PC-3 (cell line): ENCODE data around the gene SPTLC2.

Source experiments
- EZH2 ChIP-seq: fragments of 300-600 bp; sonication (generic); IDR thresholded peaks from one replicate; pipeline ENCODE4 v1.6.1; 2017; ENCODE audit warnings: antibody characterized with exemption, mild to moderate bottlenecking, low read length; ENCODE audit not compliant: unreplicated experiment
- EZH2phosphoT487 ChIP-seq: fragments of 300-600 bp; sonication (generic); IDR thresholded peaks from 2 replicates; pipeline ENCODE4 v1.6.1; 2018; ENCODE audit warnings: mild to moderate bottlenecking, antibody characterized with exemption, low read length, borderline replicate concordance
- TF ChIP-seq, protein P1 (sequence below): fragments of 300-600 bp; sonication (generic); conservative IDR thresholded peaks from 2 replicates; pipeline ENCODE4 v1.5.1; 2017; ENCODE audit warnings: antibody characterized with exemption, low read depth, mild to moderate bottlenecking, low read length

GRCh38 chr14:77557391-77557790 is 59.0 kb downstream of the SPTLC2 start:
- TF ChIP-seq, protein P1, sequence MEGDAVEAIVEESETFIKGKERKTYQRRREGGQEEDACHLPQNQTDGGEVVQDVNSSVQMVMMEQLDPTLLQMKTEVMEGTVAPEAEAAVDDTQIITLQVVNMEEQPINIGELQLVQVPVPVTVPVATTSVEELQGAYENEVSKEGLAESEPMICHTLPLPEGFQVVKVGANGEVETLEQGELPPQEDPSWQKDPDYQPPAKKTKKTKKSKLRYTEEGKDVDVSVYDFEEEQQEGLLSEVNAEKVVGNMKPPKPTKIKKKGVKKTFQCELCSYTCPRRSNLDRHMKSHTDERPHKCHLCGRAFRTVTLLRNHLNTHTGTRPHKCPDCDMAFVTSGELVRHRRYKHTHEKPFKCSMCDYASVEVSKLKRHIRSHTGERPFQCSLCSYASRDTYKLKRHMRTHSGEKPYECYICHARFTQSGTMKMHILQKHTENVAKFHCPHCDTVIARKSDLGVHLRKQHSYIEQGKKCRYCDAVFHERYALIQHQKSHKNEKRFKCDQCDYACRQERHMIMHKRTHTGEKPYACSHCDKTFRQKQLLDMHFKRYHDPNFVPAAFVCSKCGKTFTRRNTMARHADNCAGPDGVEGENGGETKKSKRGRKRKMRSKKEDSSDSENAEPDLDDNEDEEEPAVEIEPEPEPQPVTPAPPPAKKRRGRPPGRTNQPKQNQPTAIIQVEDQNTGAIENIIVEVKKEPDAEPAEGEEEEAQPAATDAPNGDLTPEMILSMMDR: no peak
- TF ChIP-seq EZH2phosphoT487 (no peak), EZH2 (no peak)
